GM20431 (cell line): ENCODE results near the gene HOMEZ.
"Not testable (repeated sequence)": the region's sequence is repeated elsewhere in the genome, so short reads cannot be mapped to it uniquely, and the experiment has no call there.

ENCODE experiments used
- in situ Hi-C: fragments of 300-500 bp; cut with MseI, MboI; formaldehyde crosslinking; loops from one replicate; pipeline ENCODE4 v1.15.0; 2020; ENCODE audit warnings: low sequenced_read_pairs; ENCODE audit not compliant: unreplicated experiment

The HOMEZ gene, protein sequence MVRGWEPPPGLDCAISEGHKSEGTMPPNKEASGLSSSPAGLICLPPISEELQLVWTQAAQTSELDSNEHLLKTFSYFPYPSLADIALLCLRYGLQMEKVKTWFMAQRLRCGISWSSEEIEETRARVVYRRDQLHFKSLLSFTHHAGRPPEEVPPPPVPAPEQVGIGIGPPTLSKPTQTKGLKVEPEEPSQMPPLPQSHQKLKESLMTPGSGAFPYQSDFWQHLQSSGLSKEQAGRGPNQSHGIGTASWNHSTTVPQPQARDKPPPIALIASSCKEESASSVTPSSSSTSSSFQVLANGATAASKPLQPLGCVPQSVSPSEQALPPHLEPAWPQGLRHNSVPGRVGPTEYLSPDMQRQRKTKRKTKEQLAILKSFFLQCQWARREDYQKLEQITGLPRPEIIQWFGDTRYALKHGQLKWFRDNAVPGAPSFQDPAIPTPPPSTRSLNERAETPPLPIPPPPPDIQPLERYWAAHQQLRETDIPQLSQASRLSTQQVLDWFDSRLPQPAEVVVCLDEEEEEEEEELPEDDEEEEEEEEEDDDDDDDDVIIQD

DNA sequence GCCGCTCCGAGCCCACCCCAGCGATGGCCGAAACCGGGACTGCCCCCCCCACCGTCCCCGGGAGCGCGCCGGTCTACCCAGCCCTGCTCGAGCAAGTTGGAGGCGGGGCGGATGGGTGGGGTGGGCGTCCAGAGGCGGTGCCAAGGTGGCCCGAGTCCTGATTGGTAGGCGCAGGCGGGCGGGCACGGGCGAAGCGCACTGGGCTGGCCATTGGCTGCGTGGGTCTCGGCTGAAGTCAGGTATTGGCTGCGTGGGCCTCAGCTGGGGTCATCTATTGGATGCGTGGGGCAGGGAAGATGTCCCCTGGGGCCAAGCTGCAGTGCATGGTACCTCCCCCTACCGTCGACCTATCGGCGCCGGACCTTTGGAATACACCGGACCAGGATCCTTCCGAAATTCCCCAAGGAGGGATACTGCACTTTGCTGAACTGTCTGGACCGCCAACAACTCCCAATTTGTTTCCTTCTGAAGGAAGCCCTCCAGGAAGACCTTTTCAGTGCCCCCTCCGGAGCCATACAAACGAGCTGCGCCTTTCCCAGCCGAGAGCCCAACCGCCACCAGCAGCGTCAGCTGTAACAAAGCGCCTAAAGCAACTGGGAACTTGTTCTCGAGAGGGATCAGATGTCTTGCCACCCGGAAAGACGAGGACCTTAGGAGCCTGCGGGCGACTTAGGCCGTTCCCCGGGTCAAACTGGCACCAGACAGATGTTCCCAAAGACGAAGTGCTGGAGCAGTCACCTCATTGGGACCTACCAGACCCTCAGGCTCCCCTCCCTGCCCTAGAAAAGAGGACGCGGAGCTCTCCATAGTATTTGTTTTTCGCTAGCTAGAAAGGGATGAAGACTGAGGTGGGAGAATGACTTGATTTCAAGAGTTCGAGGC, at the start of gene HOMEZ:
Gene HOMEZ (minus strand): TSS at position 113 of the 882 bp plus-strand sequence. CDS start 180 bp downstream, outside the sequence.
- in situ Hi-C loops = no loop called here

DNA sequence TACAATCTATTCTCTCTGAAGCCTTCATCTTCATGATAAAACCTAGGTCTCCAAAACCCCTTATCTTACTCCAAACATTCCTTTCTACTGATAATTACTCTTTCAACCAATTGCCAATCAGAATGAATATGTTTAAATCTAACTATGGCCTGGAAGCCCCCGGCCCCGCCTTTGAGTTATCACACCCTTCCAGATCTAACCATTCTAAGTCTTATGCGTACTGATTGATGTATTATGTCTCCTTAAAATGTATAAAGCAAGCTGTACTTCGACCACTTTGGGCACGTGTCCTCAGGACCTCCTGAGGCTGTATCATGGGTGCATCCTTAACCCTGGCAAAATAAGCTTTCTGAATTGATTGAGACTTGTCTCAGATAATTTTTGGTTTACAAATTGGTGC, 49.7 kb upstream of the HOMEZ start:
- in situ Hi-C loops = no loop called here

DNA sequence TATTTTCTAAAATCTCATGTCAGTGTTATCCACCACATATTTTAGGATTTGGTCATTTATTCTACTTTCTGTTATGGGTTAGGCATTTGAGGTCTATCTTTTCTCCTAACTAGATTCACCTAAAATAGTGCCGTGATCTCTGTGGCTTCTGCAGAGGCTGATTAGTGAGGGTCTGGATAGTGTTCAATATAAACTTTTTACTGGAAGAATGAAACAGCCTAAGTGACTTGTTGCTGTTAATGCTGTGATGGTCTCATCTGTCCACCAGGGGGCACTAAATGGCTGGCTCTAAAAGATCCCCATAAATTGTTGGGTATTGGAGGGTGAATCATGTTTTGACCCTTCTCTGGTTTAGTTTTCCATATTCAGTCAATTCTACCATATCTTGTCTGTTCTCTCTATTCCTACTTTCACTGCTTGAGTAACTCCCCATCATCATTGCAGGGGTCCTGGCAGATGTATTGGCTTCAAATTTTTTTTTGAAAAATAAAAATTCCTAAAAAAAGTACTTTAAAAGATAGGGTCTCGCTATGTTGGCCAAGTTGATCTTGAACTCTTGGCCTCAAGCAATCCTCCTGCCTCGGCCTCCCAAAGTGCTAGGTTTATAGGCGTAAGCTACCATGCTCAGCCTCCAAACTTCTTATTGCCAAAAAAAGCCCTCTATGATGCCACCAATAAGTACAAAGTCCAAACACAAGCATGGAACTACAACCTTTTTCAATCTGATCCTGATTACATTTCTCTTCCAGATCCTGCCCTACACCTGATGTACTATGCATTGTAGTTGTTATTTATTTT, 42.2 kb upstream of the HOMEZ start:
- in situ Hi-C loops = no loop called here

DNA sequence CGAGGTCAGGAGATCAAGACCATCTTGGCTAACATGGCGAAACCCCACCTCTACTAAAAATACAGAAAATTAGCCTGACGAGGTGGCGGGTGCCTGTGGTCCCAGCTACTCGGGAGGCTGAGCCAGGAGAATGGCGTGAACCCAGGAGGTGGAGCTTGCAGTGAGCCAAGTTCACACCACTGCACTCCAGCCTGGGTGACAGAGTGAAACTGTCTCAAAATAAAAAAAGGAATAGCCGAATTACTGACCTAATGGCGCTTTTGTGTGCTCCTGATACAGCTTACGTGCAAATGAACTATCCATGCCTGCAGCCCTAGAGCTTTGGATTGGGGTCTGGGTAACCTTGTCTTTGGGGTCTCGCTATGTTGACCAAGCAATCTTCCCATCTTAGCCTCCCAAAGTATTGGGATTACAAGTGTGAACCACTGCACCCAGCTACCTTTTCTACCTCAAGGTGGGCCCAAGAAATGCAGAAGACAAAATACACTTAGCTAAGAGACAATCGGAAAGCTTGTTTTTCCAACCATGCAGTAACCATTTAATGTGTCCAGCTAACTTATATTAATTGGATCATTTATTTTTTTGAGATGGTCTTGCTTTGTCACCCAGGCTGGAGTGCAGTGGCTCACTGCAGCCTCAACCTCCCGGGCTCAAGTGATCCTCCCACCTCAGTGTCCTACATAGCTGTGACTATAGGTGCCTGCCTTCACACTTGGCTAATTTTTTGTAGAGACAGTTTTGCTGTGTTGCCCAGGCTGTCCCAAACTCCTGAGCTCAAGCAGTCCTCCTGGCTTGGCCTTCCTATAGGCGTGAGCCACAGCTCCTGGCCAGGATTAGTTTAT, 40.8 kb upstream of the HOMEZ start:
- in situ Hi-C loops = no loop called here

DNA sequence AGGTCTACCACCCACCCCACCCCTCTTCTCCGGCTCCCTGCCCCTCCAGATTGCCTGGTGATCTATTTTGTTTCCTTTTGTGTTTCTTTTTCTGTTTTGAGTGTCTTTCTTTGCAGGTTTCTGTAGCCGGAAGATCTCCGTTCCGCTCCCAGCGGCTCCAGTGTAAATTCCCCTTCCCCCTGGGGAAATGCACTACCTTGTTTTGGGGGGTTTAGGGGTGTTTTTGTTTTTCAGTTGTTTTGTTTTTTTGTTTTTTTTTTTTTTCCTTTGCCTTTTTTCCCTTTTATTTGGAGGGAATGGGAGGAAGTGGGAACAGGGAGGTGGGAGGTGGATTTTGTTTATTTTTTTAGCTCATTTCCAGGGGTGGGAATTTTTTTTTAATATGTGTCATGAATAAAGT, 39.8 kb upstream of the HOMEZ start:
- in situ Hi-C loops = not testable (repeated sequence)

DNA sequence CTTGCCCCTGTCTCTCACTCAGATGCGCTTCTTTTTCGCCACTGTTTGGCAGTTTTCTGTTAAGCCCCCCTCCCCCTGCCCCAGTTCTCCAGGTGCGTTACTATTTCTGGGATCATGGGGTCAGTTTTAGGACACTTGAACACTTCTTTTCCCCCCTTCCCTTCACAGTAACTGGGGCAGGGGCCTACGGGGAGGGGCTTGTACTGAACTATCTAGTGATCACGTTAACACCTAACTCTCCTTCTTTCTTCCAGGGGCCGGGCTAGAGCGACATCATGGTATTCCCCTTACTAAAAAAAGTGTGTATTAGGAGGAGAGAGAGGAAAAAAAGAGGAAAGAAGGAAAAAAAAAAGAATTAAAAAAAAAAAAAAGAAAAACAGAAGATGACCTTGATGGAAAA, 39.1 kb upstream of the HOMEZ start:
- in situ Hi-C loops = no loop called here

DNA sequence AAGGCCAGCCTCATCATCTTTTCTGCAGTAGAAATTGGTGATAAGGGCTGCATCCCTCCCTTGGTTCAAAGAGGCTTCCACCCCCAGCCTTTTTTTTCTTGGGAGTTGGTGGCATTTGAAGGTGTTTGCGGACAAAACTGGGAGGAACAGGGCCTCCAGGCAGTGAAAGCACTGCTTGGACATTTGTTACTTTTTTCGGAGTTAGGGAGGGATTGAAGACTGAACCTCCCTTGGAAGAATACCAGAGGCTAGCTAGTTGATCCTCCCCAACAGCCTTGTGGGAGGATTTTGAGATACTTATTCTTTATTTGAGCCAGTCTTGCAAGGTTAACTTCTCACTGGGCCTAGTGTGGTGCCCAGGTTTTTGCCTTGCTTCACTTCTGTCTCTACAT, 38.5 kb upstream of the HOMEZ start:
- in situ Hi-C loops = no loop called here

DNA sequence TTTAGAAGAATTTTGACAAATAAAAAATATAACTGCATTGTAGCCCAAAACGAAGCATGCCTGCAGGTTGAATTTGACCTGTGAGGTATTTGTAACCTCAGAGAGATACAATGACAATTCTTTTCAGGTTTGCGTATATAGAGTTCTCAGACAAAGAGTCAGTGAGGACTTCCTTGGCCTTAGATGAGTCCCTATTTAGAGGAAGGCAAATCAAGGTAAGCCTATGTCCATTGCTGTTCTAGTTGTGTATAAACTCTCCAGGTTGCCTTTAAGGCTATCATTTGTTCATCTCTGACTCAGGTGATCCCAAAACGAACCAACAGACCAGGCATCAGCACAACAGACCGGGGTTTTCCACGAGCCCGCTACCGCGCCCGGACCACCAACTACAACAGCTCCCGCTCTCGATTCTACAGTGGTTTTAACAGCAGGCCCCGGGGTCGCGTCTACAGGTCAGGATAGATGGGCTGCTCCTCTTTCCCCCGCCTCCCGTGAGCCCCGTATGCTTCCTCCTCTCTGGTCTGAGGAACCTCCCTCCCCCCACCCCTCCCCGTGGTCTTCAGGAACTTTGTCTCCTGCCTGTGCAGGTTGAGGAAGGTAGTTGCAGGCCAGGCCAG, 38.0 kb upstream of the HOMEZ start:
- in situ Hi-C loops = no loop called here

DNA sequence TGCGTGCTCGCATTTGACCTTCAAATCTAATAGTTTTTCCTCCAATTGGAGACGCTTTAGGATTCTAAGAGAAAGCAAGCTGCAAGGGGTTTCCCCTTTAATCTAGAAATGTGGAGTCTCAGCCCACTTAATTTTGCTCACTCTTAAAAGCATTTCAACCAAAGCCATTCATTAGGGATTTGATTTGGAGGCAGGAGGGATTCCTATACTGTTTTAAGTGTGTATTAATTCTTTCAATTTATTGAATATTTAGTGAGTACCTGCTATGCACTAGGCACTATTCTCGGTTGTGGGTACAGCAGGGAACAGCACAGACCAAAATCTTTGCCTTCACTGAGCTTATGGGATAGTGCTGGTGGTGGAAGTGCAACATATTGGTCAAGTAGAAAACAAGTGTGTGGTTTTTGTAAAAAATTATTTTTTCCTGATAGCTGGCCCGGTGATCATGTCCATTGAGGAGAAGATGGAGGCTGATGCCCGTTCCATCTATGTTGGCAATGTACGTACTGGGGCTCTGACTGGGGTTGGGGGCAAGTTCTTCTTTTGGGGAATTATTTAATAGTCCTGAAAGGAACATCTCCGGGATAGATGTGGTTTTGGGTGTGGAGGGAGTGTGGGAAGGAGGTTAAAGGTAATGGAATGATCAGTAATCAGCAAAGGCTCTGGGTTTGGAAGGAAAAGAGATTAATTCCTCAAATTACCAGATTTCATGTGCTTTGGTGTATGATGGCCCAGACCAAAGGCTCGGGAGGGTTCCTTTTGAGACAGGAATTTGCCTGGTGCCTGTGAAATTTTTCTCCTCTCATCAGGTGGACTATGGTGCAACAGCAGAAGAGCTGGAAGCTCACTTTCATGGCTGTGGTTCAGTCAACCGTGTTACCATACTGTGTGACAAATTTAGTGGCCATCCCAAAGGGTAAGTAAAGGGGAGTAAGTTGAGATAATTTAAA, 36.9 kb upstream of the HOMEZ start:
- in situ Hi-C loops = no loop called here

DNA sequence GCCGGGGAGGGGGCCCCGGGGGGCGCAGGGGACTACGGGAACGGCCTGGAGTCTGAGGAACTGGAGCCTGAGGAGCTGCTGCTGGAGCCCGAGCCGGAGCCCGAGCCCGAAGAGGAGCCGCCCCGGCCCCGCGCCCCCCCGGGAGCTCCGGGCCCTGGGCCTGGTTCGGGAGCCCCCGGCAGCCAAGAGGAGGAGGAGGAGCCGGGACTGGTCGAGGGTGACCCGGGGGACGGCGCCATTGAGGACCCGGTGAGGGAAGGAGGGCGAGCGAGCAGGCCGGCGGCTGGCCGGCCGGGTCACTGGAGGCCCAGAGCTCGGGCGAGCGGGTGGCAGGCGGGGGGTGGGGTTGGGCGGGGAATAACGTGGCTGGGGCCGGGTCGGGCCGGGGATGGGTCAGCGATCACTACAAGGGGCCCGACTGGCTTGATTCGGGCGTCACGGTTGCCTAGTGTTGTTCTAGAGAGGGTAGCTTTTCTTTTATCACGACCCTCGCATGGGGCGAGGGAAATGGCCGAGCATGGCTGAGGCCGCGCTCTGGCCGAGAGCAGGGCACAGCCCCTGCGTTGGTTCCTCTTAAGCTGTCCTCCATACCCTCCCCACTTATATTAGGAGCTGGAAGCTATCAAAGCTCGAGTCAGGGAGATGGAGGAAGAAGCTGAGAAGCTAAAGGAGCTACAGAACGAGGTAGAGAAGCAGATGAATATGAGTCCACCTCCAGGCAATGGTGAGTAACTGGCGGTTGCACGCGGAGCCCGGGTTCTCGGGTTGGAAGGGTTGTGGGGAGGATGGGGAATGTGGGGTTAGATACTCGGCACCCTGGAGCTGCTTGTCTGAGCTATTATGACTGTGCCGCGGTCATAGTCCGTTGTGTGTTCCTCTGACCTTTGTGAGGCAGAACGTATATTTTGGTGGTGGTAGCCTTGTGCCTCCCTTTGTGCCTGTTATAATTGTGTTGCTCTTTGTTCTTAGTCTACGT, 35.9 kb upstream of the HOMEZ start:
- in situ Hi-C loops = no loop called here

DNA sequence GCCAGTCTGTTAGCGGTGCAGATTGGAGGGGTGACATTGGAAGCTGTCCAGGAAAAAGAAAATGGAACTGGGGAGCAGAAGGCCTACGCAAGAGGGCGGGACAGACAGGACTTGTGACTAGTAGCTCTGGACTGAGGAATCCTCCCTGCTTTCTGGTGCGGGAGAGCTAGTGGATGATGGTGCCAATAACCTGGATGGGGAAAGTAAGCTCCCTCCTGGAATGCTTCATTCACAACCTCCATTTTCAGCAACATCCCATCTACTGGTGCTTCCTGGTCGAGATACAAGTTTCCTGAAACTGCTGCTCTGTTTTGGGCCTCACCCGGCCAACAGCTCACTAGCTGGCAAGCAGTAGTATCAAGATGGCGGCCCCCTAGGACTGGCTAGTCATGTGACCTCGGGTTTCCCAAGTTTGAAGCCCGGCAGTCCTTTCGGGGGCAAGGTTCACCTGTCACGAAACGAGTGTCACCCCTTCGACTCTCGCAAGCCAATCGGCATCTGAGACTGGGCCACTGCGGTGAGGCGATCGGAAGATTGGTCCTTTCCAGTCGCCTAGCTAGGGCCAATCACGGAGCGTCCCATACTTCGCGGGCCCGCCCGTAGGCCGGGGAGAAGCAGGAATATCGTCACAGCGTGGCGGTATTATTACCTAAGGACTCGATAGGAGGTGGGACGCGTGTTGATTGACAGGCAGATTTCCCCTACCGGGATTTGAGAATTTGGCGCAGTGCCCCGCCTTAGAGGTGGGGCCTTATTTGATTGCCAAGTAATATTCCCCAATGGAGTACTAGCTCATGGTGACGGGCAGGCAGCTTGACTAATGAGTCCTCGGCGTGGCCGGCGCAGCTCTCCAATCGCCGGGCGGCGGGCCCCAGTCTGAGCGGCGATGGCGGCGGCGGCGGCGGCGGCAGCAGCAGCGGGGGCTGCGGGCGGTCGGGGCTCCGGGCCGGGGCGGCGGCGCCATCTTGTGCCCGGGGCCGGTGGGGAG, 34.9 kb upstream of the HOMEZ start, which contains the start of gene PABPN1:
Gene PABPN1 (plus strand): TSS at position 874 of the 988 bp plus-strand sequence. CDS start 13 bp downstream, at position 887.
- in situ Hi-C loops = no loop called here

DNA sequence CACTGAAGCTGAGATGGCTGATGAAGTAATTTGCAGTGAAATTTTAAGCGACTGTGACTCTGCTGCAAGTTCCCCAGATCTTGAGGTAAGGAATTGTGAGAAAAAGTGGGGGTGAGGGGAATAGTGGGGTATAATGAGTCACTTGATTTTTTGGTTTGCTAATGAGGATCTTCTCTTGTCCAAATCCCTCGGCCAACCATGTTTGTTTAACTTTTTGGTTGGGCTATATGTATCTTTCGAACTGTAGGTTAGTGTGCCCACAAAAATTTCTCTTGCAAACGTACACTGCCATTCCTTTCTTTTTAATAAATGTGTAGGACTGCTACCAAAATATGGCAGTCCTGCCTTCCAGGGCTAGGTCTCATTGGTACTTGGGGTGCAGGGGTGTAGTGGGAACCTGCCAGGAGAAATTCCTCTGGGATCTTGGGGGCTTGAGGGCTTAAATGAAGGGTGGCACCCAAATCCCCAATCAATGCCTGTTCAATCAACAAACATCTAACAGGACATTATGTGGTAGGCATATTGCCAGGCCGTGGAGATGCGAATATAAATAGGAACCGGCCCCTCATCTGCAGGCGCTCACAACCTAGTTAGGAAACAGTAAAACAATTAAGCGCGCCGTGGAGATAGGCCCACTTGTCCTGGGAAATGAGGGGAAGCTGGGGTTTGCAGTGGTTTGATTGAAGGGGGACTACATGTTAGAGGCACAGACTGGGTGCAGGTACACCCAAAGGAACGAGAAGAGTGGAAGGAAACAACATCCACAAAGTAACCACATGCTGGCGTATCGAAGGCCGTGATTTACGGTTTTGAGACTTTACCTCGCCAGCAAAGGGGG, 34.0 kb upstream of the HOMEZ start:
- in situ Hi-C loops = no loop called here

DNA sequence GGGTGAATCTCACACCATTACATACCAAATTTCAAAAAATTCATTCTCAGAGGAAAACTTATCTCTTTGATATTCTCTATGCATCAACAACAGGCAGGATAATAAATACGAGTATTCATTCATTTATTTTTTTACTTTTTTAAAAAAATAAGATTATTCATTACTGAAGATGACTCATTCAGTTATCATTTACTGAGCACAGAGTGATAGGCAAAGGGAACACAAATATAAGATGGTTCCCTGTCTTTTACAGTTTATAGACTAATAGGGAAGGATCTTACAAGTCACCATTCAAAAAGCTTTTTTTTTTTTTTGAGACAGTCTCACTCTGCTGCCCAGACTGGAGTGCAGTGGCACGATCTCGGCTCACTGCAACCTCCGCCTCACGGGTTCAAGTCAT, 30.4 kb upstream of the HOMEZ start:
- in situ Hi-C loops = no loop called here

DNA sequence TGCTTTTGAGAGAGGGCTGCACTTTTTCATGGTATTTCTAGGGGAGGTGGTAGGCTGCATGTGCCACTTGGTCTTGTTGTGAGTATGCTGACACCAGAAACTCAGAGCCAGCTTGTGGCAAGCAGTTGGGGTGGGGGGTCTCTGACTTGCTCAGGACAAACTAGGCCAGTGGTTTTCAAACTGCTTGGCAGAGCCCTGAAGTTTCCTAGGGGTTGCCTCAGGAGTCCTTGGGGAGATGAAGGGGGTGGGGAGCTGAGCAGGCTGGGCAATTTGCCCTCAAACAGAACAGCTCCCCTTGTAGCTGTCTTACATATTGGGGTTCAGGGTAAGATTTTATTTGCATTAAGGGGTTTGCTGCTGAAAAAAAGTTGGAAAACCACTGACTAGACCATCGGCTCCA, 24.6 kb upstream of the HOMEZ start:
- in situ Hi-C loops = no loop called here
